Stimulated activated naive CD4-positive, alpha-beta T cell treated with Interleukin-2 at 50 U/mL for 16 hours (primary cell): ENCODE data around the gene RPS6KC1.

Source experiments
- DNase-seq: peaks from one replicate; lab custom pipeline; 2025; lab: John Stamatoyannopoulos, UW

RPS6KC1 gene

DNA sequence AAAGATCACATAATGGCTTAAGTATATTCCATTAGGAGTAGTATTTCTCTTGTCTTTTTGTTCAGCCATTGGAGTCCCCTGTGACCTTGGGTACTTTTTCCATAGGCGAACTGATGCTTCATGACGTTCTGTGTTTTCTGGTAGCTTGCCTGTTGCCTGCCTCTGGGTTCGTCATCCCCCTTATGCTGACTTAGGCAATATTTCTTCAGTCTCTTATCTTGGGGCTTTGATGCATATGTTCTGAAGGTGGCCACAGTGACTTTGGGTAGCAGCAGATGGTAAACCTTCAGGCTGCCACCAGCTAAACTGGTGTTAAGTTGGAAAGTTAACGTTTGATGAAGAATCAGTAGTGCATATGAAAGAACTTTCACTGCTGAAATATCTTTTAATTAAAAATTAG, 170.2 kb downstream of the RPS6KC1 start:
- no peak for DNase-seq

DNA sequence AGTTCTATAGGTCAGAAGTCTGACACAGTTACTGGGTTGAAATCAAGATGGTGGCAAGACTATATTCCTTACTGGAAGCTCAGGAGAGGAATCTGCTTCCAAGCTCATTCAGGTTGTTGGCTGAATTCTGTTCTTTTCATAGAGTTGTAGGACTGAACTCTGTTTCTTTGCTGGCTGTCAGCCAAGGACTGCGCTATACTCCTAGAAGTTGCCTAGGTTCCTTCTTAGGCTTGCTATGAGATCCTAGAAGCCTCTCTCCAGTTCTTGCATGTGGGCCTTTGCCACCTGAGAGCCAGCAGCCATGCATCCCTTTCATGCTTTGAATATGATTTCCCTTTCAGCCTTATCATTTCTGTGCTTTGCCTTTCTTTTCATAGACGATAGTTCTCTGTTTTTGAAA, 176.4 kb downstream of the RPS6KC1 start:
- no peak for DNase-seq

DNA sequence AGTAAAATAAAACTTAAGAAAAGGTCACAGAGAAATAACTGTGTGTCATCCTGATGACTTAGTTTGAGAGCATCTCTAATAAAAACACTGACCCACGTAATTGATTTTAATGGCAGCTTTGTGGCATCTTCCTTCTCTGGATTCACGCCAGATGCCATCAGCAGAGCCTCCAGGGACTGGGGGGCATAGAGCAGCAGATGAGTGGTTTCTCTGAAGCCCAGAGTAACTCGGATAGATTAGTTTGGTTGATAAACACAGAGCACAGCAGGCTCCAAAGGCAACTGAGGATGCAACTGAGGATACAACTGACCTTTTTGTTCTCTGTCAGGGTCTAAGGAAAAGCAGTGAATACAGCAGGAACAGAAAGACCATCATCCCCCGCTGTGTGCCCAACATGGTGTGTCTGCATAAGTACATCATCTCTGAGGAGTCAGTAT, 180.8 kb downstream of the RPS6KC1 start:
- no peak for DNase-seq

GRCh38 chr1:213242883-213243282, 191.8 kb downstream of the RPS6KC1 start:
- no peak for DNase-seq

GRCh38 chr1:213244664-213245091, 193.6 kb downstream of the RPS6KC1 start:
- peak; percentile 4 for DNase-seq

DNA sequence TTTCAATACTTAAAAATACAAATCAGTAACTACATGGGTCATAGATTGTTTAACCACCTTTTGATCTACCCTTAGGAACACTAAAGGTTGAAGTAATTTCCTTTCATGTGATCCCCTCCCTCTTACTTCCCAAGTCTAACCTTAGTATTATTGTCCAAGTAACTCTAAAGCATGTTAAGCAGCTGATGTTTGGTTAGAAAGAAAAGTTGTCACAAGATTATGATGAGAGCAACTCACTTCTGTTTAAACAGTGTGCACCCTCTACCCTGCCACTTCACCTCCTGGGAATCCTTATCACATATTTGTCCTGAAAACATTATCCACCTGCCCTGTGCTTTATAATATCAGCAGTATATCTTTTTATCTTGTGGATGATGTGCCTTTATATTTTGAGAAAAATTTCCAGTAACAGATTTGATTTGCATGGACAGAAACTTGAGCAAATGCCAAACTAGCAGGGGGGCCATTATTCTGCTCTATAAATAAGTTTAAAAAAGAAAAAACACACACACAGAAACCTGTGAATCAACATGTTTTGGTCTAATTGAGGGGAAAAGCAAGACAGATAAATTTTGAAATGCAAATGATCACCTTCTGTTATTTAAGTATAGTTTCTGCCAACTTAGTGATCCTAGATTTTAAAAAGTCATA, 194.3 kb downstream of the RPS6KC1 start:
- DNase-seq = no peak

- no peak for DNase-seq
Measured at GRCh38 chr1:213247038-213247437, 196.0 kb downstream of the RPS6KC1 start.

GRCh38 chr1:213249395-213249794, 198.4 kb downstream of the RPS6KC1 start:
- DNase-seq = no peak

DNA sequence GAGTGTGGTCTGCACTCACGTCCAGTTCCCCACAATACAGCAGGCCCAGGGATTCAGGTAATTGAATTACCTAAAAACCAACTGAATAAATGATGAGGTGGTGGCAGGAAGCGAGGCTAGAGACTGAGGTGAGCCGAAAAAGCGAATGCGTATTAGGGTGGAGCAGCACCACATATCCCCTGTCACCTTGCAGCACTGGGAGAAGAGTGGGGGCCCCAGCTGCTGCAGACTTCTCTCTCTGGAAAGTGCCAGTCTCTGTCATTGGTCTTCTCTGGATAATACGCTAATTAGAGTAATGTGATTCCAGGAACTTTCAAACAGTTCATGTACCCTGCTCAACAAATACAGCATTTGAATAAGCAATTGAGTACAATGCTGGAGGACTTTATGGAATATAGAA, 199.0 kb downstream of the RPS6KC1 start:
- DNase-seq = no peak

DNA sequence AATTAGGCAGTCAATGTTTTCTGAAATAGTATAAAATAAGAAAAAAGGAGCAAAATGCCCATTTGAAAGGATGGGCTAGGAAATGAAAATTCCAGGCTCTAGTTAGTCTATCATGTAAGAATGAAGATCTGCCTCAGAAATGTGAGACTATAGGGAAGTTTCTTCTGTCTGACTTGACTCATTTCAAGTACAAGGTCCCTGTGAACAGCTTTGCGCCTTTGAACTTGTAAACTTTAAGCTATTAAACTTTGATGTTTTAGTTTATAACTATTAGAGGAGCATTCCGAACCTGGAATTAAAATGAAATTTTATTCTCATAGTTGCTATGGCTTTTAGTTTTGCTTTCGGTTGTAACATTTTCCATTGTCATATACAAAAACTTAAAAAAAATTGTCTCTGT, 199.4 kb downstream of the RPS6KC1 start:
- no peak for DNase-seq

DNA sequence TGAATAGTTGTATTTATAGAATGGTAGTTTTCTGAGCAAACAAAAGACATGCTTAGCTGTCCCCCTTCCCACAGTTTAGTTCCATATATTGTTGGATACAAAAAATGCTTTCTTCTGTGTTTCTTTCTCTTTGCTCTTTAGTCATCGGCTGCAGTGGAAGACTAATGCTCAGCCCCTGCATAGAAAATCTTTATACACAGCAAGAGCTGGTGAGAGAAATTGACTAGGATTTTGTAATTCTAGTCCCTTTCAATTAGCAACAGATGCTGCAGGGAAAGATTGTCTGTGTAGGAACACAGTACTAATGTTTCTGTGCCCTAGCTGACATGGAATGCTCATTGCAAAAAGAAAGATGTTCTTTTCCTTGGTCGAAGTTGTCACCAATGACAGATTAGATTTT, 200.9 kb downstream of the RPS6KC1 start:
- no peak for DNase-seq

- DNase-seq = no peak
Measured at GRCh38 chr1:213256438-213257087, 205.5 kb downstream of the RPS6KC1 start.

- no peak for DNase-seq
Measured at GRCh38 chr1:213260311-213261075, 209.5 kb downstream of the RPS6KC1 start.

- no peak for DNase-seq
Measured at GRCh38 chr1:213264531-213264930, 213.5 kb downstream of the RPS6KC1 start.

DNA sequence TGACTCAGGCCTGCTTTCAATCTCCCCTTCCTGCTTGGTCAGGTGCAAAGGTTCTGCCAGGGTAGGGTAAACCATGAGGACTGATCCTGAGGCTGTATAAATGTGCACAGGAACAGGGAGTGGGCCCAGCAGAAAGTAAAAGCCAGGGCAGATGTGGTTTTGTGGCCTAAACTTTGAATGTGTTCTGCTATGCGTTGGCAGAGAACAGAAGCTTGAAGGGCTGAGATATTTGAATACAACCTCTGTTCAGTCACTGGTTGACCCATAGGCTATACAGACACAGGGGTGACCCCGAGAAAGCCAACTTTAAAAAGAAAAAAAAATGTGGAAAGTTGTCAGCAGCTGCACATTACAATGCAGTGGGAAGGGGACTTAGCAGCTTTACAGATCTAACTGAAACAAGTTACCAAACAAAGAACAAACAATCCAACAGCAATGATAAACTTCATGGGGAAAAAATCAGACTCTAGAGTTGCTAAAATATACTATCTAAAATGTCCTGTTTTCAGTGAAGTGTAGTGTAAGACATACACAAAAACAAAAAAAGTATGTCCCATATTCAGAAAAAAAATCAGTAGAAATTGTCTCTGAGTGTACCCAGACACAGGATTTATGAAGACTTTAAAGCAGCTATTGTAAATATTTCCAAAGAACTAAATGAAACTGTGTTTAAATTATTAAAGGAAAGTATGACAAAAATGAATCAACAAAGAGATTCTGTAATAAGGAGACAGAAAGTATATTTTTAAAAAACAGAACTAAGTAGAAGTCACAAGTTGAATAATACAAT, 216.1 kb downstream of the RPS6KC1 start:
- DNase-seq = no peak

DNA sequence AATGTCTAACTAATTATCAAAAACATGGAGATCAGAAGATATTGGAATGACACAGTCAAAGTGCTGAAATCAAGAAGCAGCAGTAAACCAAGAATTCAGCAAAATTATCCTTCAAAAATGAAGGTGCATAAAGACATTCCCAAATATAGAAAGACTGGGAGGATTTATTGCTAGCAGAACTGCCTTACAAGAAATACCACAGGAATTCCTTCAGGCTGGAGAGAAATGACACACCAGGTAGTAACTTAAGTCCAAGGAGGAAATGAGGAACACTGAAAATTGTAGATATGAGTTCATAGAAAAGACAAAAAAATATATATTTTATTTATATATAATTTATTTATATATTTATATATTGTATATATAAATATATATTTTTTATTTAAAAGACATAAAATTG, 217.2 kb downstream of the RPS6KC1 start:
- DNase-seq = no peak

DNA sequence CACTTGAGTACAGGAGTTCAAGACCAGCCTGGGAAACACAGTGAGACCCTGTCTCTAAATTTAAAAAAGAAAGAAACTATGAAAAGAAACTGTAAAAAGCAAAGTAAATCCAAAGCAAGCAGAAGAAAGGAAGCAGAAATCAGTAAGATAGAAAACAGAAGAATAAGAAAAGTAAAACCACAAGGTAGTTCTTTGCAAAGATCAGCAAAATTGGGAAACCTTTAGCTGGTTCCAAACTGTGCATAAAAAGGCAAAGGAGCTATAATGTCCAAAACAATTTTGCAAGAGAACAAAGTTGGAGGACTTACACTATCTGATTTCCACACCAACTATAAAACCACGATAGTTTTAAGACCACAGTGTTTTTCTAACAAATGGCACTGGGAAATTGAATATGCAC, 218.8 kb downstream of the RPS6KC1 start:
- no peak for DNase-seq

DNA sequence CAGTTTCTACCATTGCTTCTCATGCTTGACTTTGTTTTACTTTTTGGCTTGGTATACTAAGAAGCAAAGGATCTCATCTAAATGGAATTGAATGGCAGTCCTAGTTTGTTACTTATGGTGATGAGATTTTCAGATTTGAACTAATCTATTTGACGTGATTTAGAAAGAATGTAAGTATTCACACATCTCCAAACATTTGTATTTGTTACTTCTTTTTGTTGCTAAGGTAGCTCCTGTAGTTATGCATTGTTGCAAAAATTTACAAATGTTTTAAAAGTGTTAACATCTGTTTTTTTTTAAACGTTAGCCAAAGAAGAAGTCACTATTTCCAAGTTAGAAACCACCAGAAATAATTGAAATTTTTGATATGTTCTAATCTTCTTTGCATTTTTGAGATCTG, 222.5 kb downstream of the RPS6KC1 start:
- DNase-seq = no peak

DNA sequence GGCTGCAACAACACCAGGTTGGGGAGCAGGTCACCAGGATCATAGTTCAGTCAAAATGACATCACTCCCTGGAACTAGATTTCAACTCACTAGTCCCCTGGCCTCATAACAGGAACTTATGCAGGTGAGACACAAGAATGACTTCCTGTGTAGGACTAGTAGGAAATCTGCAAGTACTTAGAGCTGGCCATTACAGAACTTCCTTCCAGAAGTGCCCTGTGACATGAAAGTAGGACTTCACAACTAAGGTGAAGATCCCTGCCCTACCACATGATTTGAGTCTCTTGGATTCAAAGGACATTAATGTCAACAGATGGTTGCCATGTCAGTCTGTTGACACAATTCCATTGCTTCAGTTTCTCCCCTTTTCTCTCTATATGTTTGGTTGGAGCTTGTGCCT, 223.1 kb downstream of the RPS6KC1 start:
- no peak for DNase-seq

DNA sequence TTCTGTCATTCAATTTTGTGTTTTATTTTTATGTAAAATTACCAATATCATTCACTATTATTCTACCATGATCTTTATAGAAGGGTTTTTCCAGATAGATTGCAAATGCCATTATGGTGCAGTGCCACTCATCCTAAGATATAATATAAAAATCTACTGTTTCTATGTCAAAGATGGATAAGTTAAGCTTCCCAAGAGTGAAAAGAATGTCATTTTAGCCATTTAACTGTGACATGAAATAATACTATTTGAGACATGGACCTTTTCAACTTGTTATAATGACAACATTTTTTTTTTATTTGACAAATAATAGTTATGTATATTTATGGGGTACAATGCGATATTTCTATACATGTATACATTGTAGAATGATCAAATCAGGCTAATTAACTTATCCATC, 224.3 kb downstream of the RPS6KC1 start:
- no peak for DNase-seq

GRCh38 chr1:213276236-213276635, 225.2 kb downstream of the RPS6KC1 start:
- DNase-seq = no peak

GRCh38 chr1:213277036-213277435, 226.0 kb downstream of the RPS6KC1 start:
- no peak for DNase-seq
